H1 (cell line): ENCODE data around the gene TCAIM. TPM values are rescaled to one million over a fixed set of nuclear protein-coding genes. Genes with fewer than 3 reads are reported as not detected.

Experiments used
- GABPA ChIP-seq: IDR thresholded peaks from 2 replicates; pipeline ENCODE4 v1.6.1; 2011; ENCODE audit warnings: mild to moderate bottlenecking, low read length, moderate library complexity, borderline replicate concordance; ENCODE audit not compliant: insufficient read depth
- polyA plus RNA-seq, 7 experiments: library from polyadenylated mRNA; depleted of rRNA in 3 of 7; stranded (reverse) in 5 of 7; unstranded in 2 of 7; fragments of >200 nt in 5 of 7; fragments of 200-250 nt in 2 of 7; gene quantifications; 1 replicate in 5 of 7; 2 replicates in 1 of 7; 4 replicates in 1 of 7; pipeline versions ENCODE4 v1.2.1 to v1.2.3, GENCODE V29; 2011 to 2013; ENCODE audit warnings: missing spikeins in 2 of 7, mixed read lengths in 2 of 7
- total RNA-seq: library from RNA; stranded (reverse); fragmentation: NEBNext Ultra II Directional; extraction: Animal tissue kit (Norgen Biotek cat#: 25700); gene quantifications from 2 replicates; pipeline ENCODE4 v1.2.1, GENCODE V29; 2021

TCAIM gene
- total and polyA plus RNA-seq, 2 of the 8 experiments (the other 6 are each of a cell fraction or from before 2014, with no cell fraction given) = 6.9 to 22.1 TPM

GRCh38 chr3:44348993-44349392 lies 10.4 kb downstream of the TCAIM start (continued):
- TF ChIP-seq GABPA = no peak
- TF ChIP-seq, all 59 proteins: peak for 0
